GM10266 (cell line): ENCODE data around the gene TMEM250.

Experiments used
- DNase-seq: peaks from one replicate; pipeline ENCODE4 v3.0.0; 2012; ENCODE audit errors: extremely low spot score
- TF ChIP-seq, protein P1 (sequence below): IDR thresholded peaks from 2 replicates; pipeline ENCODE4 v1.5.1; 2012; ENCODE audit warnings: mild to moderate bottlenecking, low read depth; ENCODE audit not compliant: control insufficient read depth, insufficient read depth; ENCODE audit errors: missing control alignments

Gene TMEM250

DNA sequence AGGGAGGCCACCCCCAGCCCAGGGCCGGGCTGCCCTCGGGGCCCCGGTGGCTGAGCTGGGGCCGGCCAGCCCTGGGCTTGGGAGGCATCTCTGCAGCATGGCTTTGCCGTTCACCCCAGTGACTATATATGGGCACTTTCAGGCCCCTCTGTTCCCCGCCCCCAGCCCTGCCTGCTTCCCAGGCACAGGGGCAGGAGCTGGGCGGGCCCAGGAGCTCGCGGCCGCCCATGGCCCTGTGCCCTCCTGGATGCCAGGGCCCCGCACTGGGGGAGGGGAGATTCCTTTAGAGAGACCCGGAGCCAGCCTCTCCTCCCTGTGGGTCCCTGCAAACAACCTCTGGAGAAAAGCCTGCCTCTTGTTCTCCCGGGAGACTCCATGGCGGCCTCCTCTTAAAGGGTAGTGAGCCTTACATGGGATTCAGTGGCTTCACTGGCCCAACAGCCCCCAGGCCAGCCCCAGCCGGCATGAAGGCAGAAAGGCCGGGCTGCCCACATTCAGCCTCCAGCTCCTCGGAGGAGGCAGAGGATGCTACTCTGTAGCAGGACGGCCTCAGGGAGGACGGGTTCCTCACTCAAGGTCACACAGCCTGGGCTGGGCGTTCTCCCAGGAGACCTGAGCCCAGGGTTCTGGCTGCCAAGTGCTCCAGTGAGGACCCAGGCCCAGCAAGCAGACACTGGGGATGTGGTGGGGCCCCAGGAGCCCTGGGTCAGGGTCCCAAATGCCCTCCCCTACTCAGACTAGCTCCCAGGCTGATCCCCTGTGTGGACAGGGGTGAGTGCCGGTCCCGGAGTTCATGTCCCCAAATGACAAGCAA lies 27.7 kb downstream of the TMEM250 start:
- TF ChIP-seq, protein P1, sequence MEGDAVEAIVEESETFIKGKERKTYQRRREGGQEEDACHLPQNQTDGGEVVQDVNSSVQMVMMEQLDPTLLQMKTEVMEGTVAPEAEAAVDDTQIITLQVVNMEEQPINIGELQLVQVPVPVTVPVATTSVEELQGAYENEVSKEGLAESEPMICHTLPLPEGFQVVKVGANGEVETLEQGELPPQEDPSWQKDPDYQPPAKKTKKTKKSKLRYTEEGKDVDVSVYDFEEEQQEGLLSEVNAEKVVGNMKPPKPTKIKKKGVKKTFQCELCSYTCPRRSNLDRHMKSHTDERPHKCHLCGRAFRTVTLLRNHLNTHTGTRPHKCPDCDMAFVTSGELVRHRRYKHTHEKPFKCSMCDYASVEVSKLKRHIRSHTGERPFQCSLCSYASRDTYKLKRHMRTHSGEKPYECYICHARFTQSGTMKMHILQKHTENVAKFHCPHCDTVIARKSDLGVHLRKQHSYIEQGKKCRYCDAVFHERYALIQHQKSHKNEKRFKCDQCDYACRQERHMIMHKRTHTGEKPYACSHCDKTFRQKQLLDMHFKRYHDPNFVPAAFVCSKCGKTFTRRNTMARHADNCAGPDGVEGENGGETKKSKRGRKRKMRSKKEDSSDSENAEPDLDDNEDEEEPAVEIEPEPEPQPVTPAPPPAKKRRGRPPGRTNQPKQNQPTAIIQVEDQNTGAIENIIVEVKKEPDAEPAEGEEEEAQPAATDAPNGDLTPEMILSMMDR, result no peak
- no peak for DNase-seq

DNA sequence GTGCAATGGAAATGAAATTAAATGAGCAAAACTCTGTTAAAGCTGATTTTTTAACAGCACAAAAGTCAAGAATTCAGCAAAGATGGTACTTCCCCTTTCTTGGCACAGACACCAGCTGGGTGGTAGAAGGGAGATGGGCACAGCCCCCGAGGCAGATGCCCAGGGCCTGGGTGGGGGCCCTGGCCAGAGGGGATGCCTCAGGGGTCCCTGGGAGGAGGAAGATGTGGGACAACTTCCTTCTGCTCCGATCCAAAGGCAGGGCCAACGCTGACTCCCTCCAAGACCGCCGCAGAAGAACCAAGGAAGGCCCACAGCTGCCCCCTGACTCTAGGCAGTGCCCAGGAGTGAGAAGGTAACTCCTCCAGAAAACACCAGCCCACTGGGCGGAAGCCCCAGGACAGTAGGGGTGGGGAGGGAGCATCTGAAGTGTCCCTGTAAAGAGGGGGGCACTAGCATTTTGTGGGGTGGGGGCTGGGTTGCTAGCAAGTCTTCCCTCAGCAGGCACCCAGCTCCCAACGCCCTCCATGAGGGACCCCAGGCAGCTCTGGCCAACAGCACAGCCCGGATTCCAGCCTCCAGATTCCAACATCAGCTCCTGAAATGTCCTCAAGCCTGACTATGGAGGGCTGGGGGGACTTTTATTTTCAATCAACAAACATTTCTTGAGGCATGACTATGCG lies 28.5 kb downstream of the TMEM250 start:
- TF ChIP-seq, protein P1, result no peak
- no peak for DNase-seq

DNA sequence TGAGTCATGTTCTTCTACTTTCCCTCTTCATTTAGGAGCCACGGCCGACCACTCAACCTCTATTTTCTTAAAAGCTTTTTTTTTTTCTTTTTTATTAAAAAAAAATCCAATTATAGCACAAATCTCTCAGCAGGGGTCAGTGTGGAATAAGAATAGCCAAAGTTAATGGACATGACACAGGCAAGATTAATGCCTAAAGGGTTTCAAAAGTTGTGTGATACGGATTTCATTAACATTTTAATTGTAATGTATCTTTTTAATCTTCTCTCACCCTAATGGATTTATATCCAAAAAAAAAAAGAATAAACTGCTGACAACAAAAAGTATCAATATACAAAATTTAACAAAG lies 29.0 kb downstream of the TMEM250 start:
- DNase-seq, result no peak
- TF ChIP-seq, protein P1, result peak; percentile 30

DNA sequence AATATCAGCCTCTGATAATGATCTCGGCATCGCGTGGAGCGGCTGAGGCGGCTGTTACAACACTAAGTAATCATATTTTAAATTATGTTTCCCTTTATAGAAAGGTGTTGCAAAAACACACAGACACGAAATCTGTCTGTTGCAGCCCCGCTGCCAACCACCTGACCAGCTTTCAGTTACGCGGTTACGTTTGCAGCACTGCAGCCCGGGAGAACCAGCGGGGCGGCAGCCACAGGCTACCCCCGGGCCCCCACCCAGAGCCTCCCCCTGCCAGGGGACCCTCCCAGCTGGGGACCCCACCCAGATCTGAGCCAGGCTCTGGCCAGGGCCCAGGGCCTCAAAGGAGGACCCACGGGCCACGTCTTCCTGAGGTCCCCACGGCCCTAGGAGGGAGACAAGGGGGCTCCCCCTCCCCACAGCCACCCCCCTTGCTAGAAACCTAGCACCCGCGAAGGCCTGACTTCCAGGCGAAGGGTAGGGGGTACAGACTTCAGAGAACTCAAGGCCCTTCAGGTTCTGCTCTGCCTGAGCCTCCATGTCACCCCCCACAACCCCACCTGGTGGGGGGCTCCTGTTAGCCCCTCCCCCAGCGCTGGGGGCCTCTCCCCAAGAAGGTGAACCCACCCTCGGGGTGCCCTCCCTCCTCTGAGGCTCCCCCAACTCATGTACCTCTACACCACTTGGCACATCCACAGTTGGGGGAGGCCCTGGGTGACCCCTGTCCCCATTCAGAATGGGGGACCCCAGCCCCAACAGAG lies 29.6 kb downstream of the TMEM250 start:
- DNase-seq, result no peak
- TF ChIP-seq, protein P1, result no peak

DNA sequence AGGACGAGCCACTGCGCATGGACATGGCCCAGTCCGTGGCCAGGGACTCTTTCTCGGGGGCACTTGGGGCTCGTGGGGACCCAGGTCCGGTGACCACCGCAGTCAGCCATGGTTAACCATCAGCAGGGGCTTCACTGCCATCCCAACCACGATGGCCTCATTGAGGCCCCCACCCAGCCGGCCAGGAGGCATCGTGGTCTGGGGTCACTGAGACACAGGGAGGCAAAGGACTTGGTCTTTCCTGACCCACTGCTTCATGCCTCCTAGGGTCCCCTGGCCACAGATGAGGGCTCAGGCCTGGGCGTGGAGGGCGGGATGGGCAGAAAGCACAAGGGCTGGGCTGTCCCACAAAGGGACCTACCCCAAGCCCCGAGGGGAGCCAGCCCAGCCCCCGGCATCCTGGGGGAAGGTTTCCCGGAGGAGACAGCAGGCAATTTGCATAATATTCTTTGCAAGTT lies 30.2 kb downstream of the TMEM250 start:
- TF ChIP-seq, protein P1, result no peak
- DNase-seq, result no peak

DNA sequence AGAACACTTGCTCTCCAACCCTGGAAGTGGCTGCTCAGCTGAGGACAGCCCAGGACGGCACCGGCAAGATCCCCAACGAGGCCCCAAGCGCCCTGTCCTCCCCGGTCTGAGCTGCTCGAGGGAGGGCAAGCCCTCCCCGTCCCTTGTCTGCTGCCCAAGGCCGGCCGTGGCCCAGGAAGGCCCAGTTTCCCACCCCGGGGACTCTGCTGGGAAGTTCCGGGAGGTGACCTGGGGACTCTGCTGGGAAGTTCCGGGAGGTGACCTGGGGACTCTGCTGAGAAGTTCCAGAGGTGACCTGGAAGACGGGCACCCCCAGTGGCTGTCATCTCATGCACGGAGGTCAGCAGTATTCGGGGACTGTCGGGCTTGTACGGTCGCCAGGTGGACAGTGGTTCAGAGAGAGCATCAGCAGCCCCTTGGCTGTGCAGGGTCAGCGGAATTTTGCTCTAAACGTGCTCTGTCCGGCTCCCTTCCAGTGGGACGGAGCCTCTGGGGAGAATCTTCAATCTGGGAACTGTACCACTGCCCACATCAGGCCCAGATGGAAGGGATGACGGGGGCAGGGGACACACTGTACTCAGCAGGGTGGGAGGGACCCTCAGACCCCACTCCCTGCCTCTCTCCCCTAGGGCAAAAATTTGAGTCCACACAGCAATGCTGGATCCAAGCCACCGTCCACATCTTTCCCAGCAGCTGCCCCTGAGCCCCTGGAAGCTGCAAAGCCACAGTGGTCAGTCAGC lies 30.8 kb downstream of the TMEM250 start:
- DNase-seq, result no peak
- TF ChIP-seq, protein P1, result no peak
